HS-27A (cell line): ENCODE data around the gene LYRM1.
A peak's percentile ranks its signal among the peaks of the same experiment; 100 is the strongest.
"Not testable (repeated sequence)": the region's sequence is repeated elsewhere in the genome, so short reads cannot be mapped to it uniquely, and the experiment has no call there.

Experiments
- DNase-seq: peaks from one replicate; pipeline ENCODE4 v3.0.0-alpha.2; 2012; ENCODE audit warnings: low read depth, missing footprints

LYRM1 gene

DNA sequence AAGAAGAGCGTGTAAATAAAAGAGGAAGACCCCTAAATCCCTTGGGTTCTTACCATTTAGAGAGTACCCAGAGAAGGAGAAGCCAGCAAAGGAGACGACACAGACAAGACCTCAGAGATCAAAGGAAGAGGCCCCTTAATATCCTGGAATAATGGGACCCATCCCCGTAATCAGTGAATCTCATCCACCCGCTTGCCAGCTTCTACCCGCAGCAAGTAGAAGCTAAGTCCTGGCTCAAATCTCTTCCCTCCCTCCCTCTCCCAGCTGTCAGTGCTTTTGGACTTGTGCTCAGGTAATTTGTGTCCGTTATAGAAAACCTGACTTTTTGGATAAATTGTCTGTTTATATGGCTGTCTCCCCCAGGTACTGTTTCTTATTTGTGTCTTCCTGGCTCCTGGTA lies 1.9 kb downstream of the LYRM1 start:
- no peak for DNase-seq

DNA sequence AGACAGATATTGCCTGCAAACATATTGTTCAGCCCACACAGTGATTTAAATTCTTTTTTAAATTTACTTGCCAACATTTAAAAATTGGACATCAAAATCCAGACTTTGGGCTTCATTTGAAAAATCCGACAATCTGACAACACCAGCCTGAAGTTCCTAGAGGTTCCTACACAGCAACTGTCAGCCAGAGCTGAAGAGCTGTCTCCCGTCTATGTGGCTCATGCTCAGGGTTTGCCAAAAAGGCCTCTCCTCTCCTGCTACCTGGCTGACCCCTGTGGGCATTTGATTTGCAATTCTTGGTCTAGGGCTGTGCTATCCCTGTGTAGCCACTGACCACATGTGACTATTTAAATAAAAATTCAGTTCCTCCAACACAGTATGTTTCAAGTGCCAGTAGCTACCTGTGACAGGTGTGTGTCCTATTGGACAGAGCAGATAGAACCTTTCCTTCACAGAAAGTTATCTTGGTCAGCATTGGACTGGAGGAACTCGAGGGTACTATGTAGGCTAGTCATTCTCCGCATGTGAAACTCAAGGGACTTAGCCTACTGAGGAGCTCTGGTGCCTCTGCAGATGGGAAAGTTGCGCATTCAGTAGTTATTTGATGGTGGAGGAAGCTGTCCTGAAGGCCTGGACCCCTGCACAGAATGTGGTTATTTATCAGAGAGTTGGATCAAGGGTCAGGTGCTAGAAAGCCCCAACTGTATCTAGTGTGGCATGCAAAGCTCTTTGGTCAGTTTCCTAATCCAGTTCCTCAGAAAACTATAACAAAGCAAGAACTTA lies 2.7 kb downstream of the LYRM1 start:
- no peak for DNase-seq

DNA sequence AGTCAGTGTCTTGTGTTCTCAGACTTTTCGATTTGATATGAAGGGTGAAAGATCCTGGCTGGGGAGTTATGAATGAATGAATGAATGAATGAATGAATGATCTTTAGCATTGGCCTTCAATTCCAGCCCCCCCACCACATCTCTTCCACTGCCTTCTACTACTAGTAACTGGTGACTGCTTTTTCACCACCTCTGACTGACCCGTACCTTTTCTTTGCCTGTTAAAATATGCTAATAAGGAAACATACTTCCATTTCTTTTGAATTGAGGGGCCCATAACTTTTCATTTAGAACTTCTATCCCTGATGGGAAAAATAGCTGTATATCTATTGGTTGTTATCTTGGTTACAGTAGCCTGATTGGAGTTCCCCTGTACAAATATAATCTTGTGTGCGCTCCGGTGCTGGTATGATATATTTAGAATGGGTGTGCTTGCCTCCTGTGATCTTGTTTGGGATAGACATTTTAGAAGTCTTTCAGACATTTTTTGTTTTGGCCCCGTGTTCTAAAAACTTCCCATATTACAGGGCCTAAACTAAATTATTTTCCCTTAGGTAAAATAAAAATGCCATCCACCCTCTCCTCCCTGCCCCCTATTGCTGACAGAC lies 3.4 kb downstream of the LYRM1 start:
- DNase-seq: no peak

DNA sequence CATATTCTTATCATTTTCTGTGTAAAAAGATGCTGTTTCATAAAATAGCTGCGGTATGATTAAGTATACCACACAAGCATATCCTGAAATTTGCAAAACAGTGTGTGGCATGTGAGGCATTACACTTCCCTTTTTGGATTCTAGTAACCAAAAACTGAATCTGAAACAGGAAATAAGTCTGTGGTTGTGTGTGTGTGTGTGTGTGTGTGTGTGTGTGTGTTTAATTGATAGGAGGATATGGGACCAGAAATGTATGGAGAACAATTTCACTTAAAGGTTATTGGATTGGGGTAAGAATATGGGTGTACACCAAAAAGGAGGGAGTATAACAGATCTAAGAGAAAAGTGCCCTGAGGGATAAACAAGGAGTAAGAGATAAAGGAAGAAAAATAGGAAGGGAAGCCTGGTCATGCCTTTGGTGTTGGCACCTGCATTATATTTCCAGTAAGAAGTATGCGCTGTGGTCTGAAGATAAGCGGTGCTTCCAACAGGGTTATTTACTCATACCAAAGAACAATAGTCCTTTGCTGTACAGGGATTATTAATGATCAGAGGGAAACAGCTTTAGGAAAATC lies 4.0 kb downstream of the LYRM1 start:
- no peak for DNase-seq

DNA sequence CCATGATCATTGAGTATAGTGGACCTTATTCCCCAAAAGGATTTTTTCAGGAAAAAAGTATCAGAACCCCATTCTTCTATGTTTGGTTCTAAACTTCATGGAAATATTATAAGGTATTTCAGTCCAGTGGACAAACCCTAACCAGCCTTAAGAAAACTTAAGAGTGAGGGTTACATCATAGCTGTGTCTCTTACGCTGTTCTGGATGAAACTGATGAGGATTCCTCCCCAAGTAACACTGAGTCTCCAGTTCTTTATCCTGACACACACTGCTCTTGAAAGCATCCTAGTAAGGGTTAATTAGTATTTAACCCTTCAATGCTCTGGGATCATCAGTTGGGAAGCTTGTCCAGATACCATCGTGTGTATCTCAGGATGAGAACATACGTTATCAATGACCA lies 5.0 kb downstream of the LYRM1 start:
- DNase-seq: no peak

DNA sequence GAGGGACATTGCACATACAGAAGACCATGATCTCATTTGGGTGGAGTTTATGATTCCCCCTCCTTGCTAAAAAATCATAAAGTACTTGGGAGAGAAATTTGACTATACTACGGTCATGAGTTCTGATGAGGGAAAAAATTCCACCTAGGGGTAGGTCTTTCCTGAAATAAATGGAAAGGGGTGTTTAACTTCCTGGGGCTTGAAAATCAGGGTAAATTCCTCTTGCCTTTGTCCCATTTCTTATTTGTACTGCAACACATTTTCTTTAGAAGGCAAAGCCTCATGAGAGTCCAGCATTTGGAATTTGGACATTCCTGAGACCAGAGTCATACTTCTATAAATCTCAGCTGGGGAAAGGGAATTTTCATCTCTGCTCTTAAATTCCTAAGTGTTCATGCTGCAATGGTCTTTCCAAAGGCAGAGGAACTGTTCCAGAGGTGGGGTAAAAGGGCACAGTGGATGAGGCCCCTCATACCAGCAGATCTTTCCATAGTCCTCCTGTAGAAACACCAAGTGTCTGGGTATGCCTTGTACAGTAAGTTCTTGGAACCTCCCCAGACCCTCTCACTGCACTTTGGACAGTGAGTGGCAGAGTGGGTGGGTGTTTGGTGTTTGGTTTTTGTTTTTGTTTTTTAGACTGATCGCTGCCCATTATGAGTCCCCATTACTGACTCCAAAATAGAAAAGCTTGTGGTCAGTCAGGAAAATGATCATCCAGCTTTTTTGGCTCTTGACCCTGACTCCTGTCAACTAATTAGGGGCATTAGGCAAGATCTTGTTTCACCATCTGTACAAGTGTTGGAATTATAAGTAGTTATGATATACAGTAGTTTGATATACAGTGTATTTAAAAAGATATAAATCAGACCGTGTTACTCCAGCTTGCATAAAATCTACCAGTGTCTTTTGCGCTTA lies 6.0 kb downstream of the LYRM1 start:
- DNase-seq: peak; percentile 88

DNA sequence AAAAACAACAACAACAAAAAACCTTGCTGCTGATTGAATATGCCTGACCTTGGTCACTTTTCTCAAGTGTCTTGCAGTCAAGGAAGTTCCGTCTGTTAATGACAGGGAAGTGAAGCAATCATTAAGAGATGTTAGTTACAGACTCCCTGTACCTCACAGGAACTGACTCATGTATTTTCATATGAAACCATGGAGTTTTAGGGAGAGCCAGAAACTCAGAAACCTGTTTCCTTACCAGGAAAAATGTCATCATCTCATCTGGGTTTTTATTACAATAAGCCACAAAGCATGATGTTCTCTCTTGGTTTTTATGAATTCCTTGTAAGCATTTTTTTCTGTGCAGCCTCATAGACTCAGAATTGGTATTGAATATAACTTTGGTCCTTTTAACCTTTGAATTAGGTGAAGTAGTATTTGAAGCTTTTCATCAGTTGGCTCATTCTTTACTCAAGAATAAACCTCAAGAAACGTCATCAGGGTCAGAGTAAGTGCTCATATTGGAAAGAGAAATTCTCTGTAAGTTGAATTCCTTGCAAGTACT lies 10.3 kb downstream of the LYRM1 start:
- DNase-seq: no peak

DNA sequence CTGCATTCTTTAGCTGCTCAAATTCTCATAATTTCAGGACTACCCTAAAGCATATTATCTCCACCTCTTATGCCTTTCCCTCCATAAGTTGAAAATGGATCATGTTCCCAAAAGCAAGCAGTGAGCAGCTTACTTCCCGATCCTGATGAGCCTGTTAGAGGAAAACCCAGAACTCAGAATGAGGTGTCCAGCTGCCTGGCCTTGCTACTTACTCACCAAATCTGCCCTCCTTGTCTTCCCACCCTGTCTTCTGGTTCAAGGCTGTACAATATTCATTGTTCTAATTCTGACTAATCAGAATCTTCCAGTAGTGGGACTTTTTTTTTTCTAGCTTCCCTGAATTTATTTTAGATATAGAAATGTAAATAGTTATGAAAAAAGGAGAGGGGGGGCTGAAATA lies 10.8 kb downstream of the LYRM1 start:
- no peak for DNase-seq

DNA sequence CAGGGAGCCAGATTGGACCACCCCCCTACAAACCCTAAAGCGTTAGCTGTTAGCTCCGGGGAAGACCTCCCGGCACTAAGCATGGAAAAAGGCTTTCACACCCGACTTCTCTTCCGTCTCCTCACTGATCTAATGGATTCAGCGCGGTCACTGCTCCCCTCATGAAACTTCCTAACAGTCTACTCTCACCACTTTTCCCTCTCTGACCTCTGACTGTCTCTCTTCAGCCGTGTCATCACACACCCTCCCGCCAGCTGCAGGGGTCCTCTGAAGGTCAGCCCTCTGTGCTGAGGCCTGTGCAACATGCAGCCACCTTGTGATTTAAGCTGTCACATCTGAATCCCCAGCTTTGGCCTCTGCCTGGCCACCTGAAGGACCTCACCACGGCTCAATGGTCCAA lies 15.7 kb downstream of the LYRM1 start:
- no peak for DNase-seq

DNA sequence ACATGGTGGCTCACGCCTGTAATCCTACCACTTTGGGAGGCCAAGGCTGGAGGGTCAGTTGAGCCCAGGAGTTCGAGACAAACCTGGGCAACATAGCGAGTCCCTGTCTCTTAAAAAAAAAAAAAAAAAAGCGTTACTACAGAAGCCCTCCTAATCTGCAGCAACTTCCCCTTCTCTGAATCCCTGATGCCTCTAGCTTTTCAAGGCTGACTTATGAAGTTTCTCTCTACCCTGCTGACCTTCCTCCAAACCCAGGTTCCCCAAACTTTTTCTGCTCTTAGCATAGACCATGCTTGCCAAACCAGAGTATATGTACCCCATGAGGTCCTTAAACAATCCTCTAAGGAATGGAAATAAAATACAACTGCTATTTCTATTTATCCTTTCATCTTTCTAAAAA lies 16.4 kb downstream of the LYRM1 start:
- DNase-seq: no peak

DNA sequence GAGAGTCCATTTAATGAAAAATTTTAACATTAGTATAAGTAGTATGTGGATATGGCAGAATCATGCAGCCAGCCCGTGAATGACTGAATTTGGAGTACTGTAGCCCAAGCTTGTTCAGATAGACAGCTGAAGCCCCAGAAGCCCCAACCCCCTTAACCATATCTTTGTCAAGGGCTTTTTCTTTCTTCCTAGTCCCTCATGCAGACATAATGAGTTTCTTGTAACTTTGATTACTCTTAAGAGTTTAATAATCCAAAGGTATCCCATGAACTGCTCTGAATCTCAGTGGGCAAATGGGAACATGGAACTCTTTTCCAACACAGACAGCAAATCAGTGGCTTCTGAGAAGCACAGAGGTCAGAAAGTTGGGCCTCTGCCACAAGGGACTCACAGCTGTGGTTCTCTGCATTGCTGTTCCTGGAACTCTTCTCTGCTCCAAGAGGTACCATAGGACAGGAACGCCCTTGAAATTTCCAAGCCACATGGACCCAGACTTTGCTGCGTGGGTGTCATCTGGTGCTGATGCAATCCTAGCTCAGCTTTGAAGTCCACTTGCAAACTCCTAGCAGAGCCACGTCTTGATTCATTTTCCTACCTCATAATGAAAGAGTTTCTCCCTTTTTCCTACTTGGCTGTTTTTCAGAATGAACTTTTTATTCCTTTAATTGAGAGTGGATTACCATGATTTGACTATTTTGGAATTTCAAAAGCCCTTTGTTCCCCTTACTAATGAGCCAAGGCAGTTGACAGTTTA lies 18.1 kb downstream of the LYRM1 start:
- no peak for DNase-seq

DNA sequence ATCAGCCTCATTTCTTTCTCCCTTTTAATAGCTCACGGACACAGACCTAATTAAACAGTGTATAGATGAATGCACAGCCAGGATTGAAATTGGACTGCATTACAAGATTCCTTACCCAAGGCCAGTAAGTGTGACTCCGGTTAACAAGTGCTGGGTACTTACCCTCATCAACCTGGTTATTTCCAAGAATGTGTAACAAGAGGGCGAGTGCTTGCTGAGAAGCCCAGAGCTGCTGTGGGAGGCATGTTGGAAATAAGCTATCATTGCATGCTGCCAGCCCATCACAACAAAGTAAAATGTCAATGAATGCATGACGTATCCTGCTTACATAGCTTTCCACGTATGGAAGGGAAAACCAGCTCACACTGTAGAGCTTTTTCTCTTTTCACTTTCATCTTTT lies 19.5 kb downstream of the LYRM1 start:
- no peak for DNase-seq

DNA sequence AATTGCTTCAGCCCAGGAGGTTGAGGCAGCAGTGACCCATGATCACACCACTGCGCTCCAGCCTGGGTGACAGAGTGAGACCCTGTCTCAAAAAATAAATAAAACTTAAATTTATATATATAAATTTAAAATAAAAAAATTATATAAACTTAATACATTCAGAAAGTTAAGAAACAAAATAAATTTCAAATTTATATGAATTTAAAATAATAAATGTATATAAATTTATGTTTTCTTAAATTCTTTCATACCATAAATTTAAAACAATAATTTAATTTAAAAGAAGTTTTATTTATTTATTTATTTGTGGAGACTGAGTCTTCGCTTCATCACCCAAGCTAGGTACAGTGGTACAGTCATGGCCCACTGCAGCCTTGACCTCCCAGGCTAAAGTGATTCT lies 20.2 kb downstream of the LYRM1 start:
- DNase-seq: no peak

DNA sequence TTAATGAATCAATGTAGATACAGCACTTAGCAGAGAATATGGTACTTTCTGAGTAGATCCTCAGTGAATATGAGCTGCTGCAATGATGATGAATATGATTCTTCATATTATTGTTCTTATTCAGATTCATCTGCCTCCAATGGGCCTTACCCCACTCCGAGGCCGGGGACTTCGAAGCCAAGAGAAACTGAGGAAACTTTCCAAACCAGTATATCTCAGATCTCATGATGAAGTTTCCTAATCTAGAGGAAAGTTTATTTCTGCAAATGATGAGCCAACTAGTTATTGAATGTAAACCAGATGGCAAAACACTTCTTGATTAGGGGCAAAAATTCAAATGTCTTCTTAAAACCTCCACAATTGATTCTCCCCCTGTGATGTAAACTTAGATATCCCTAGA lies 23.3 kb downstream of the LYRM1 start:
- no peak for DNase-seq

DNA sequence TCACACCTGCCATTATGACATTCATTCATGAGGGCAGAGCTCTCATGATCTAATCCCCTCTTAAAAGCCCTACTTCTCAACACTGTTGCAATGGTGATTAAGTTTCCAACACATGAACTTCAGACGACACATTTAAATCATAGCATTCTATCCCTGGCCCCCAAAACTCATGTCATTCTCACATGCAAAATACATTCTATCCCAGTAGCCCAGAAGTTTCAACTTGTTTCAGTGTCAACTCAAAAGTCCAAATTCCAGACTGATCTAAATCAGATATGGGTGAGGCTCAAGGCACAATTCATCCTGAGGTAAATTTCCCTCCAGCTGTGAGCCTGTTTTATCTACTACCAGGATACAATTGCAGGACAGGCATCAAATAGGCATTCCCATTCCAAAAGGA lies 25.2 kb downstream of the LYRM1 start:
- no peak for DNase-seq

DNA sequence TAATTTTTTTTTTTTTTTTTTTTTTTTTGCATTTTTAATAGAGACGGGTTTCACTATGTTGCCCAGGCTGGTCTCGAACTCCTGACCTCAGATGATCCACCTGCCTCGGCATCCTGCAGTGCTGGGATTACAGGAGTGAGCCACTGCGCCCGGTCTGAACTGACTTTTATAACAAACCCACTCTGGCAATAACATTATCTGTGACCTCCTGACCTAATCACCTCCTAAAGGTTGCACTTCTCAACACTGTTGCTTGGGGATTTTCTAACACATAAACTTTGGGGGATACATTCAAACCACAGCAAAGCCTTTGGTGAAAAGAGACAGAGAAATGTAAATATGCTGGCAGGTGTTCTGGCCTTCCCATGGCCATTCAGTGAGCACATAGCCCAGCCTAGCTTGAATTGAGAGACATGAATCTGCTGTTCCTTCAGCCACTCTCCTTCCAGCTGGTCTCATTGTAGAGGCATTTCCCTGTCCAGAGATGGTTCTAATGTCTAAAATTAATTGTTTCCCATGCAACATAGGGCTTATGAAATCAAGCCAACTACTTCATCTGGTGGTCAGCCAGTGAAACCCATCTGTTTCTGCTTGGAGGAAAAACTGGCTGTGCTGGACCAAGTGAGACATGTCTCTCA lies 28.3 kb downstream of the LYRM1 start:
- DNase-seq: no peak

DNA sequence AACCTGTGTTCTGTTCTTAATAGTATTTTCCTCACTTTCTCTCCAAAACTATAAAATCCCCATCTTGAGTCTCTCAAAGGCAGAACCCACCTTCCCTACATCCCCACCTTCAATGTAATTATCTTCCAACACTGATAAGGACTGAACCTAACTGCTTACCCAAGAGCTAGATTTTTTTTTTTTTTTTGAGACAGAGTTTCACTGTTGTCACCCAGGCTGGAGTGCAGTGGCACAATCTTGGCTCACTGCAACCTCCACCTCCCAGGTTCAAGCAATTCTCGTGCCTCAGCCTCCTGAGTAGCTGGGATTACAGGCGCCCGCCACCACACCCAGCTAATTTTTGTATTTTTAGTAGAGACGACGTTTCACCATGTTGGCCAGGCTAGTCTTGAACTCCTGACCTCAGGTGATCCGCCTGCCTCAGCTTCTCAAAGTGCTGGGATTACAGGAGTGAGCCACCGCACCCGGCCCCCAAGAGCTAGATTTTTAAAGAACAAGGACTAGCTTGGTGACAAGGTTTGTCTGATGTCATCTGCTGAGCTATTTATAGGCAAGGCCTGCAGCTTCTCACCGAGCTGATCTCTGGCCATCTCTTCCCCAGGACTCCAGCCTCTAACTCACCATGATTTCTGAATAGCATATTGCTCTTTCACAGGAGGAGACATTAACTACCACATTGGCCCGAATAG lies 29.2 kb downstream of the LYRM1 start:
- DNase-seq: not testable (repeated sequence)

DNA sequence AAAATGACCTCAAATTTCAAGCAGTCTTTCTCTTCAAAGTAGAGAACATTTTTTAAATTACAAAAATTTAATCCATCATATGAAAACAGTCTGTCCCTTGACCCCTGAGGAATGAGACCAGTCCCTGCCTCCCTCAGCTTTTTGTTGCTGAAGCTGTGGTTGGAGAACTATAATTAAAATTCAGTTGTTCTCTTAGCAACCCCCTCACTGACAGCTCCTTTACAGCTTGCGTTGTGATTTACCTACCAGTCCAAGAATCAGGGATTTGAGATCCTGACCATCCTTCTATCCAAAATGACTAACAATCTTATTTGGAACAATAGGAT lies 29.8 kb downstream of the LYRM1 start:
- no peak for DNase-seq

DNA sequence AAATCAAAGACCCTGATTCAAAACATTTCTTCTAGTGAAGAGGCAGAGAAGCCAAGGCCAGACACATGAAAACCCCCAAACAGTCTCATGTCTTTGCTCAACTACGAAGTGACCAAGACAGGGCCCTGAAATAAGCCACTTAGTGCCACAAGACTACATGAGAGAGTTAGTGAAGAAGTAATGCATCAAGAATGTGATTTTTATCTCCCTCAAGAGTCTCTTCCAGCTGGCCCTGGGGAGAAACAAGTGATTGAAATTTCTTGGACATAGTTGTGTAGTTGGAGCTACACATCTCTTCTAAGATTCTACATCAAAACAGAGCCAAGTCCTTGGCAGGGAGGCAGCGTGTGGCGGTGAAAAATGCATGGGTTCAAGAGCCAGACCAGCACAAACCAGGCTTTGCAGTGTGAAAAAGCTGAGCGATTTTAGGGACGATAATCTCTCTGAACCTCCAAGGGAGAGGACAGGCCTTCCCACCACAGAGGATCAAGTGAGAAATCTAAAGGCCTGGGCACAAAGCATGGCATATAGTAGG lies 30.6 kb downstream of the LYRM1 start:
- no peak for DNase-seq

DNA sequence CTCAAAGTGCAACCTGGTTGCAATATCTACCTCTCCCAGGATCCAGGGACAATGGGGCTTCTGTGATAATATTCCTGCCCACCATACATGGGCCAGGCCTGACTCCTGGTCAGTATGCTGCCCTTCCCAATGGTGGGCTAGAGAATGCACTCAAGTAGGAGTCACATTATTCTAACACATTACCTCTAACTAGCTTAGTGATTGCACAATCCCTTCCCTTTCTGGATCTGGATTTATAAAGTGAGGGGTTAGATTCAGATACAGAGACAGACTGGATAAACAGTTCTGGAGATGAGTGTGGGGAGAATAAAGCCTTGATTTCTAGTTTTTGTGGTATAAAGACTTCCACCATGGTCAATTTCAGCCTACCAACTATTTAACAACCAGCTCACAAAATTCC lies 33.0 kb downstream of the LYRM1 start:
- no peak for DNase-seq
